ENCODE data around the gene GPAT3.

DNA sequence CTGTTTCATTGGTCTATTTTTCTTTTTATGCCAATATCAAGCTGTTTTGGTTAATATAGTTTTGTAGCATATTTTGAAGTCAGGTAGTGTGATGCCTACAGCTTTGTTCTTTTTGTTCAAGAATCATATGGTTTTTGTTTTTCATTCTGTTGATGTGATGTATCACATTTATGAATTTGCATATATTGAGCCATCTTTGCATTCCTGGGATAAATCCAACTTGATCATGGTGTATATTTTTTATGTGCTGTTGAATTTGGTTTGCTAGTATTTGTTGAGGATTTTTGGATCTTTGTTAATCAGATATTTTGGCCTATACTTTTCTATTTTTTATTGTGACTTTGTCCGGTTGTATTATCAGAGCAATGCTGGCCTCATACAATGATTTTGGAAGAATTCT lies 74.8 kb downstream of the GPAT3 start:
- no peak for TF ChIP-seq POLR2AphosphoS5 (IDR thresholded peaks at IDR 0.05)
- TF ChIP-seq, protein P1, sequence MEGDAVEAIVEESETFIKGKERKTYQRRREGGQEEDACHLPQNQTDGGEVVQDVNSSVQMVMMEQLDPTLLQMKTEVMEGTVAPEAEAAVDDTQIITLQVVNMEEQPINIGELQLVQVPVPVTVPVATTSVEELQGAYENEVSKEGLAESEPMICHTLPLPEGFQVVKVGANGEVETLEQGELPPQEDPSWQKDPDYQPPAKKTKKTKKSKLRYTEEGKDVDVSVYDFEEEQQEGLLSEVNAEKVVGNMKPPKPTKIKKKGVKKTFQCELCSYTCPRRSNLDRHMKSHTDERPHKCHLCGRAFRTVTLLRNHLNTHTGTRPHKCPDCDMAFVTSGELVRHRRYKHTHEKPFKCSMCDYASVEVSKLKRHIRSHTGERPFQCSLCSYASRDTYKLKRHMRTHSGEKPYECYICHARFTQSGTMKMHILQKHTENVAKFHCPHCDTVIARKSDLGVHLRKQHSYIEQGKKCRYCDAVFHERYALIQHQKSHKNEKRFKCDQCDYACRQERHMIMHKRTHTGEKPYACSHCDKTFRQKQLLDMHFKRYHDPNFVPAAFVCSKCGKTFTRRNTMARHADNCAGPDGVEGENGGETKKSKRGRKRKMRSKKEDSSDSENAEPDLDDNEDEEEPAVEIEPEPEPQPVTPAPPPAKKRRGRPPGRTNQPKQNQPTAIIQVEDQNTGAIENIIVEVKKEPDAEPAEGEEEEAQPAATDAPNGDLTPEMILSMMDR (IDR thresholded peaks at IDR 0.05) = no peak

Measured in esophagus muscularis mucosa (tissue), 3 donors.